KBM-7 (cell line): ENCODE measurements around the gene RPLP1.

Source experiments
- DNase-seq: peaks from one replicate; pipeline ENCODE4 v3.0.0-alpha.2; 2015
- in situ Hi-C: fragments of 300-500 bp; cut with MboI; formaldehyde crosslinking; loops from 2 replicates; pipeline ENCODE4 v1.14.3; 2020; ENCODE audit warnings: low sequenced_read_pairs, low pct_unique_long_range_greater_than_20kb, mixed read lengths

RPLP1 gene

GRCh38 chr15:69452692-69453521 is at the start of gene RPLP1:
TSS of gene RPLP1 (plus strand) at chr15:69452818. CDS start at chr15:69452949, 131 bp downstream.
- in situ Hi-C loops, result no loop called here
- DNase-seq, result peak; percentile 99

GRCh38 chr15:69403594-69403993 is 49.0 kb upstream of the RPLP1 start:
- no peak for DNase-seq
- in situ Hi-C loops, result no loop called here

- no peak for DNase-seq
- in situ Hi-C loops, result no loop called here
Measured at GRCh38 chr15:69405110-69405509, 47.5 kb upstream of the RPLP1 start.

GRCh38 chr15:69407719-69408400 is 44.8 kb upstream of the RPLP1 start:
- no peak for DNase-seq
- in situ Hi-C loops, result no loop called here

GRCh38 chr15:69408841-69409240 is 43.8 kb upstream of the RPLP1 start:
- no peak for DNase-seq
- in situ Hi-C loops, result no loop called here

GRCh38 chr15:69410248-69410874 is 42.3 kb upstream of the RPLP1 start:
- DNase-seq, result peak; percentile 34
- in situ Hi-C loops, result no loop called here

GRCh38 chr15:69412274-69412673 is 40.3 kb upstream of the RPLP1 start:
- in situ Hi-C loops, result no loop called here
- DNase-seq, result no peak

GRCh38 chr15:69412701-69413100 is 39.9 kb upstream of the RPLP1 start:
- no peak for DNase-seq
- in situ Hi-C loops, result no loop called here

GRCh38 chr15:69413822-69414700 is 38.6 kb upstream of the RPLP1 start, which contains the start of gene KIF23:
TSS of gene KIF23 (plus strand) at chr15:69414349. CDS start at chr15:69414466, 117 bp downstream.
- in situ Hi-C loops, result no loop called here
- DNase-seq, result peak; percentile 99

- in situ Hi-C loops, result no loop called here
- peak; percentile 79 for DNase-seq
Measured at GRCh38 chr15:69414701-69415167, 37.9 kb upstream of the RPLP1 start.

- in situ Hi-C loops, result no loop called here
- DNase-seq, result no peak
Measured at GRCh38 chr15:69415381-69415780, 37.2 kb upstream of the RPLP1 start.

- in situ Hi-C loops, result no loop called here
- no peak for DNase-seq
Measured at GRCh38 chr15:69417581-69417980, 35.0 kb upstream of the RPLP1 start.

GRCh38 chr15:69421498-69421897 is 31.1 kb upstream of the RPLP1 start:
- DNase-seq, result no peak
- in situ Hi-C loops, result no loop called here

- DNase-seq, result no peak
- in situ Hi-C loops, result no loop called here
Measured at GRCh38 chr15:69422336-69422895, 30.2 kb upstream of the RPLP1 start.

- DNase-seq, result no peak
- in situ Hi-C loops, result no loop called here
Measured at GRCh38 chr15:69424001-69424400, 28.6 kb upstream of the RPLP1 start.

GRCh38 chr15:69424748-69425413 is 27.7 kb upstream of the RPLP1 start:
- in situ Hi-C loops, result no loop called here
- no peak for DNase-seq

GRCh38 chr15:69433831-69434230 is 18.8 kb upstream of the RPLP1 start:
- no peak for DNase-seq
- in situ Hi-C loops, result no loop called here

GRCh38 chr15:69434238-69434637 is 18.4 kb upstream of the RPLP1 start:
- in situ Hi-C loops, result no loop called here
- no peak for DNase-seq
